ENCODE data around the gene FBXO33.
"Not testable (repeated sequence)": the region's sequence is repeated elsewhere in the genome, so short reads cannot be mapped to it uniquely, and the experiment has no call there.

The FBXO33 gene

GRCh38 chr14:39374851-39375250 lies 57.4 kb downstream of the FBXO33 start:
- no peak for DNase-seq (ENCODE audit: low read depth in 2 of 3, low spot score in 2 of 3)

GRCh38 chr14:39372656-39373055 lies 59.6 kb downstream of the FBXO33 start:
- DNase-seq (ENCODE audit: low read depth in 2 of 3, low spot score in 2 of 3): no peak

- no peak for DNase-seq (ENCODE audit: low read depth in 2 of 3, low spot score in 2 of 3)
Observed at GRCh38 chr14:39370415-39370814, 61.8 kb downstream of the FBXO33 start.

DNA sequence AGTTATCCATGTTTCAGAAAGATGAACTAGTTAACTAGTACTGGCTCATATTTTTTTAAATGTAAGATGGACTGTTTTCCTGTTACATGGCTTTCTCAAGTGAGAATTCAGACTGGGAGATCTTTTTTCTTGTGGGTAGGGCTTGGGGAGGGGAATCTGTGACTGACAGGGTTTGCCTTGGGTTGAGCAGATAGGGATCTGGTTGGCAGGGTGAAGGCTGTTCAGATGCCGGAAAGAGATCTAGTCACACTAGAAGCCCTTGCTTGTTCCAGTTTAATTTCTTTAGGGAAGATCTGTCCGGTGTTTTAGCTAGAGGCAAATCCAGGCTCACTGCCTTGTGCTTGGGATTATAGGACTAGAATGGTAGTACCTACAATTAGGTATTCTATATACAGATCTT lies 63.2 kb downstream of the FBXO33 start:
- DNase-seq (ENCODE audit: low read depth in 2 of 3, low spot score in 2 of 3): no peak

DNA sequence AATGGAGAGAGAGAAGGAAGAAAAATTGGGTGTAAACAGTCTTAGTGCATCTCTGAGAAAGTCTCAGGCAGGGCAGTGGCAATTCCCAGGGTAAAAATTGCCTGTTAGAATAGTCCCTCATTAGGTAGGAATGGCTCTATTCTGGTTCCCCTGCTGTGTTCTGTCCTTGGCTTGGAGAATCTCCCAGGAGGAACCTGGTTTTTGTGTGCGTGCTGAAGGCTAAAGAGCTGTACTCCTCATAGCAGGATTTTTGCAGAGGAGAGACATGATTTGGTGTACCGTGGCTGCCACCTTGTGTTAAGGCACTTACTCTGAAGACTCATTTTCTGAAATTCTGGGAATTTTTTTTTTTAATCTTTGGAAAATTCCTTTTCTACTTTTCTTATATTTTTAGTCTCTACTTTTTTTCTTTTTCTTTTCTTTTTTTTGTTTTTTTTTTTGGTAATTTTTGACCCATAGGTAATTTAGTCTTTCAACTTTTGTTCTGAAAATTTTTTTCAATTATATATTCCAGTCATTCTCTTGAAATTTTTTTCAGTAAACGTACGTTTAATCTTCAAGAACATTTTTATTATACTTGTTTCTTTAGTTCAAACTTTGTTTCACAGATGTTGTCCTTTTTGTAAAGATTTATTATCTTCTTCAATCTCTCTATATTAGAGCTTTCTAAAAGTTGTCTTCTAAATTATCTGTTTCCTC lies 63.8 kb downstream of the FBXO33 start:
- no peak for DNase-seq (ENCODE audit: low read depth in 2 of 3, low spot score in 2 of 3)

GRCh38 chr14:39367387-39367751 lies 64.9 kb downstream of the FBXO33 start:
- no peak for DNase-seq (ENCODE audit: low read depth in 2 of 3, low spot score in 2 of 3)

DNA sequence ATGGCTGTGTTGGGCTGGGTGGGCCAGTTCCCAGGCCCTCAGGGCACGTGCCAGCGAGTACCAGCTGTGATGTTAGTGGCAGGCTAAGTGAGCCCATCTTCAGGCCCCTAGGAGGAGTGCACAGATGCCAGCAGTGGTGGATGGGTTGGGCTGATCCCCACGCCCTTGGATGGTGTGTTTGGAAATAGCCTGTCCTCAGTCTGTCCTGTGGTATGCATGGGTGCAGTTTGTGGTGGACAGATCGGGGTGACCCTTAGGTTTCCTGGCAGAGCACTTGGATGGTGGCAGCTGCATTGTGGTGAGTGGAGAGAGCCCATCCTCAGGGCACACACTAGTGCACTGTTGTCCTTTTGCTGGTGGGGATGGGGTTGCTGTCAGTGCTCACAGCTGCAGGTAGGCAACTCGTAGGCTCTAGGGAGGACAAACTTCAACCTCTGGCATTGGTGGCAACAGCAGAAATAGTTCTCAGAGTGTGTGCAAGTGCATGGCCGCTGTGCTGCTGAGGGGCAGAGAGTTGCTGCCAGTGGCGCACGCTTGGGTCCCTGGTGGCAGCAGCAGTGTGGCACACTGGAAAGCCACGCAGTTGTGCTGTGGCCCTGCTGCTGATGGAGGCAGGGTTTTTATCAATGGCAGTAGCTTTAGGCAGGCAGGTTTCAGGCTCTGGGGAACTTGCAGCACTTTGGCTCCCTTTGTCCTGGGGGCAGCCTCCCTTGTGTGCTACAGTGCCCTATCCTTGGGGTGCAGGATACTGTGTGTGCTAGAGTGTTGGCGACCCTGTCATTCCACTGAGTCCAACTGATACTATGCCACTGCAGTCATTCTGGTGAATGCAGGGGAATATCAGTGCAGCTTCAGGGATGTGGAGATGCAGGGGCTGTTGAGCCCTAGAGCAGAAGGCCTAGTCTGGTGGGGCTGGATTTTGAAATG lies 65.5 kb downstream of the FBXO33 start:
- DNase-seq (ENCODE audit: low read depth in 2 of 3, low spot score in 2 of 3): no peak

DNA sequence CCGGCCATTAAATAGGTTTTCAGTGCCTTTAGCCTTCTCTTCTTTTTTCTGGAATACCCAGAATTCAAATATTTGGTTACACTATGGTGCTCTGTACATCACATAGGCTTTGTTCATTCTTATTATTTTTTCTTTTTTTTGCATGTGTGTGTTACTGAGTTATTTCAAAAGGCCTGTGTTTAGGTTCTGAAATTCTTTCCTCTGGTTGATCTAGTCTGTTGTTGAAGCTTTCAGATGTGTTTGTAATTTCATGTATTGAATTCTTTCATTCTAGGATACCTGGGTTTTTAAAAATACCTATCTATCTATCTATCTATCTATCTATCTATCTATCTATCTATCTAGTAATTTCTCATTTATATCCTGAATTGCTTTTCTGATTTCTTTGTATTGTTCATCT lies 66.9 kb downstream of the FBXO33 start:
- DNase-seq (ENCODE audit: low read depth in 2 of 3, low spot score in 2 of 3): no peak

DNA sequence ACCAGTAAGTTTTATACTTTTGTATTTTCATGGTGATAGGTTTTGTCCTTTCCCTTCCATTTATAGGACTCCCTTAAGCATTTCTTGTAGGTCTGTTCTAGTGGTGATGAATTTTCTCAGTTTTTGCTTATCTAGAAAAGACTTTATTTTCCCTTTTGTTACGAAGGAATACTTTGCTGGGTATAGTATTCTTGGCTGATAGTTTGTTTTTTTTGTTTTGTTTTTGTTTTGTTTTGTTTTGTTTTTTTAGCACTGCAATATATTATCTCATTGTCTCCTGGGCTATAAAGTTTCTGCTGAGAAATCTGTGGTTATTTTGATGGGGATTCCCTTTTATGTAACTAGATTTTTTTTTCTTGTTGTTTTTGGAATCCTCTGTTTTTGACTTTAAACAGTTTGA lies 67.7 kb downstream of the FBXO33 start:
- no peak for DNase-seq (ENCODE audit: low read depth in 2 of 3, low spot score in 2 of 3)

DNA sequence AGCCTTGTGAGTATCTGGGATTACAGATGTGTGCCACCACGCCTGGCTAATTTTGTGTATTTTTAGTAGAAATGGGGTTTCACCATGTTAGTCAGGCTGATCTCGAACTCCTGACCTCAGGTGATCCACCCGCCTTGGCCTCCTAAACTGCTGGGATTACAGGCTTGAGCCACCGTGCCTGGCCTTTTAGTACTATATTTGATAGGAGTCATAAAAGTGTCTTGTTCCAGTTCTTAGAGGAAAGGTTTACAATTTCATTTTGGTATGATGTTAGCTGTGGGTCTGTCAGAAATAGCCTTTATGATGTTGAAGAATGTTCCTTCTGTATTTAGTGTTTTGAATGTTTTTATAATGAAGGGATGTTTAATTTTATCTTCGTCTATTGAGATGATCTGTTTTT lies 70.7 kb downstream of the FBXO33 start:
- not testable (repeated sequence) for DNase-seq (ENCODE audit: low read depth in 2 of 3, low spot score in 2 of 3)

- no peak for DNase-seq (ENCODE audit: low read depth in 2 of 3, low spot score in 2 of 3)
Observed at GRCh38 chr14:39360316-39360715, 71.9 kb downstream of the FBXO33 start.

- not testable (repeated sequence) for DNase-seq (ENCODE audit: low read depth in 2 of 3, low spot score in 2 of 3)
Observed at GRCh38 chr14:39359069-39359468, 73.2 kb downstream of the FBXO33 start.

DNA sequence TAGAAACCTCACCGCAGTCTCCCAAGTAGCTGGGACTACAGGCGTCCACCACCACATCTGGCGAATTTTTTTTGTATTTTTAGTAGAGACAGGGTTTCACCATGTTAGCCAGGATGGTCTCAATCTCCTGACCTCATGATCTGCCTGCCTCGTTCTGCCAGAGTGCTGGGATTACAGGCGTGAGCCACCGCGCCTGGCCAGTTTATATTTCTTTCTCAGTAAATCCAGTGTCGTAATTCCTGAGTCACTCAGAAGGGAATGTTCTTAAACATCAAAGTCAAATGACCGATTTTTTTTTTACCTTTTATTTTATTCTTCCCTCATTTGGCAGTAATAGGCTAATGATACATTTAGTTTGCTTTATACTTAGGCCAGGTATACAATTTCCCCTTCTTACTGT lies 80.5 kb downstream of the FBXO33 start:
- no peak for DNase-seq (ENCODE audit: low read depth in 2 of 3, low spot score in 2 of 3)

DNA sequence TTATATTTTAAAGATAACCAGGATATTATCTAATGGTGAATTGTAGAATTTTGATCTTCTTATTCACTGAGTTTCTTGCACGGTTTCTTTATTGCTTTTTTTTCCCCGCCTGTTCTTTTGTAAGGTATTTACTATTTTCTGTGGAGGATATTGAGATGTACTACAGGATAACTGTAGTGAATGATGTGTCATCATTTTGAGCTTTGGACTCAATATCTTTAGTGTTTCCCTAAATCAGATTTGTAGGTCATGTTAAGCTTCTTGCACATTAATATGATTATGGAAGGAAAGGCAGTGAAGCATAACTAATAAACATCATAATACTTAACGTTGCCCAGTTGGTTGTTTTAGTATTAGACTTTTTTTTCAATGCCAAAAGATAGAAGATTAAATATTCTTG lies 81.4 kb downstream of the FBXO33 start:
- no peak for DNase-seq (ENCODE audit: low read depth in 2 of 3, low spot score in 2 of 3)
